Measurements from ENCODE around the gene TULP4.

DNA sequence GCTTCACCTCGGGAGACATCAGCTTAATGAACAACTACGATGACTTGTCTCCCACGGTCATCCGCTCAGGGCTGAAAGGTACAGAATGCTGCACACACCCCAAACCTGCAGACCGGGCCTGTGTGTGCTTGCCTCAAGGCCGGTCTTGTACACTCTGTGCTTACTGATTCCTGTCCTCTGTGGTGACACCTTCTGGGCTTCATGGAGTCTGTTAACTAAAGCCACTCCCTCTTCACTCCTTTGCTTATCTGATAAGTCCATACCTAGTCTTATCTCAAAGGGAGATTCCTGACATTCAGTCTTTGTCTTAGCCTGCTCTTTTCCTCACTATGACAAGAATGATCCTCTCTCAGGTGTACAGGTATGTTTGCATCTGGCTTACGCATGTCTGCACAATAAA lies 139.9 kb downstream of the TULP4 start:
- no peak for TF ChIP-seq ZNF274 (IDR thresholded peaks at IDR 0.05; ENCODE audit: low read depth, low read length)
- no peak for TF ChIP-seq YY1 (IDR thresholded peaks at IDR 0.05; ENCODE audit: insufficient read depth, insufficient read length)

Measured in NT2/D1 (cell line).